Hepatocyte (in vitro differentiated cells): ENCODE measurements around the gene FAM240A.

Source experiments
- CTCF ChIP-seq: fragments of 200-600 bp; sonication (generic); IDR thresholded peaks from 2 replicates; pipeline ENCODE4 v1.5.1; 2016; ENCODE audit warnings: antibody characterized with exemption, mild to moderate bottlenecking; ENCODE audit not compliant: poor library complexity
- EZH2 ChIP-seq: fragments of 200-600 bp; sonication (generic); IDR thresholded peaks from 2 replicates; pipeline ENCODE4 v1.6.1; 2016; ENCODE audit warnings: antibody characterized with exemption, mild to moderate bottlenecking, borderline replicate concordance
- EZH2phosphoT487 ChIP-seq: fragments of 200-600 bp; sonication (generic); IDR thresholded peaks from one replicate; pipeline ENCODE4 v1.6.1; 2018; ENCODE audit warnings: antibody characterized with exemption, mild to moderate bottlenecking, low read depth, moderate library complexity; ENCODE audit not compliant: unreplicated experiment, severe bottlenecking

- TF ChIP-seq CTCF (no peak), EZH2phosphoT487 (no peak), EZH2 (no peak)
Observed at GRCh38 chr3:46672349-46672695, 60.0 kb downstream of the FAM240A start.
